ENCODE data around the gene MCC.

- no peak for TF ChIP-seq CTCF (conservative IDR thresholded peaks at IDR 0.05 in 1 of 2, IDR thresholded peaks at IDR 0.05 in 1 of 2; ENCODE audit: low read depth in 1 of 2, low read length in 2 of 2)
- TF ChIP-seq EZH2 (IDR thresholded peaks at IDR 0.05; ENCODE audit: low read length, missing control alignments), result no peak
These were observed 470.2 kb downstream of the MCC start for GRCh38 chr5:113017881-113018635.
